Stimulated activated CD8-positive, alpha-beta memory T cell treated with anti-CD3 and anti-CD28 coated beads, Interleukin-2, amount 100 ng/mL, for 48 hours (primary cell): Measurements from ENCODE around the gene BICD1.
"Not testable (repeated sequence)": the region's sequence is repeated elsewhere in the genome, so short reads cannot be mapped to it uniquely, and the experiment has no call there.

Source experiments
- DNase-seq, 2 donors: peaks; one replicate each; pipeline ENCODE4 v3.0.0-alpha.2; 2020; ENCODE audit warnings: low read depth in 2 of 2

The BICD1 gene

DNA sequence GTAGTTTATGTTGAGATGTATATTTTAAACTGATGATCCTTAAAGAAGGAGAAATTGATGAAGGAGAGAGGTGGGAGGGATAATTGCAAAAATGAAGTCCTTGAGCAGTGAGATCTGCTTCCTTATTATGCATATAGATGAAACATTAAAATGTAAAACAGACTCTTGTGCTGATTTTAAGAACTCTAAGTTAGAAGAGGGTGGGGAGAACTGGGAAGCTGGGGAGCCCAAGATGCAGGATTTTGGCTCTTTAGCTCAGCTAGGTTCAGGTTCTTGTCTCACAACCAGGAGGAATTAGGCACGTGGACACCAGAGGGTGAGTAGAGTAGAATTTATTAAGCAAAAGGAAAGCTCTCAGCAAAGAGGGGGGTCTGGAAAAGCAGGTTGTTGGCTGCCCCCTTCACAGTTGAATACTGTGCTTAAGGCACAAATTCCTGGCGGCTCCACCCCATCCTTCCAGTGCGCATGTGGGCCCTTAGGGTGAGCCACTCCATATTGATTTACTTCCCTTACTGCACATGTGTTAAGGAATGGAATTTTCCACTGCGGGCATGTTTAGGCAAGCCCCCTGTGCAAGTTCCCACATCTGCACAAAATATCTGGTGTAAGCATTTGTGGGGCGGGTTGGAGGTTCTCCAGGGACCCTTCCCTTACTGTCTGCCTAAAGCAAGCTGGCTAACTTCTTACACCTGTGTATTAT, 141.9 kb downstream of the BICD1 start:
- DNase-seq: no peak

DNA sequence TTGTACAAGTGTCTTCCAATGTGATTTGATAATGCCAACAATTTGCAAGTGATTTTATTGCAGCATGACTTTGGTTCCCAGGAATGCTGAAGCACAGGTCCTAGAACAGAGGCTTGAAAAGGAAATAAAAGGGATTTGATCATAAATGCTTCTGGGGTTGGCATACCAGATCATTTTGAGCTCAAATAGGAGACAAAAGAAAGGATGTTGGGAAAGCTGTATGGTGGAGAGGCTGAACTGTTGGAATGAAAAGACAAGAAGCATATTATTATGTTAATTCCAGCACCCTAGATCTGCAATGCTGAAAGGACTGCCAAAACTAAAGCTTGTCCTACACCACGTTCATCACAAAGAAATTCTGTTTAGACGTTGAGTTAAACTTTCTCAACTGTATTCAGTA, 143.1 kb downstream of the BICD1 start:
- no peak for DNase-seq

DNA sequence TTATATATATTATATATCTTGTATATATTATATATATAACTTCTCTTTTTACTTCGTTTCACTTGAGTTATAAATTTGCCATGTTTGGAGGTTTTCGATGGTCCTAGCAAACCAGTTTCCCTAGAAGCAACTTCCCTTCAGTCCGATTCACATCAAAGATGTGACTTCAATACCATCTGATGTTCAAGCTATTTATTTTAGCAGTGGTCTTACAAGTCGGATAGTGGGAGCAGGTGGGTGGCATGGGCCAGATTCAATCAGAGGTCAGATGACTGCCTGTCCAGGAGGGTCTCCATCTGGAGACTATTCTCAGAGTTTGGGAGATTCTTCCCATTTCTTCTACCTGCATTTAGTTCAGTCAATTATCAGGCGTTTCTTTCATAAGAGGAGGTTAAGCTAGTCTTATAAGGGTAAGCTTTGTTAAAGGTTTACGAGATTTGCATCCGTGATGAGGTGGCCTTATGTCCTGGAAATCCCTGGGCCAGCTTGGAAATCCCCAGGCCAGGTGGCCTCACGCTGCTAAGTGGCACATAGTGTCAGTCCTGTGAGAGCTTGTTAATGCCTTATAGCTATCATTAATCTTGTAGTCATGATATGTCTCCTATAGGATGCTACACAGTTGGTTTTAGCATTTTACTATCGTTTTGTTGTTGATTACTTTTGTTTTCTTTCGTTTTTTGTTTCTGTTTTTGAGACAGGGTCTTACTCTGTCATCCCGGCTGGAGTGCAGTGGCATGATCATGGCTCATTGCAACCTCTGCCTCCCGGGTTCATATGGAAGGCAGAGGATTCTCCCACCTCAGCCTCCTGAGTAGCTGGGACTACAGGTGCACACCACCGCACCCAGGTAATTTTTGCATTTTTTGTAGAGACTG, 145.8 kb downstream of the BICD1 start:
- no peak for DNase-seq

DNA sequence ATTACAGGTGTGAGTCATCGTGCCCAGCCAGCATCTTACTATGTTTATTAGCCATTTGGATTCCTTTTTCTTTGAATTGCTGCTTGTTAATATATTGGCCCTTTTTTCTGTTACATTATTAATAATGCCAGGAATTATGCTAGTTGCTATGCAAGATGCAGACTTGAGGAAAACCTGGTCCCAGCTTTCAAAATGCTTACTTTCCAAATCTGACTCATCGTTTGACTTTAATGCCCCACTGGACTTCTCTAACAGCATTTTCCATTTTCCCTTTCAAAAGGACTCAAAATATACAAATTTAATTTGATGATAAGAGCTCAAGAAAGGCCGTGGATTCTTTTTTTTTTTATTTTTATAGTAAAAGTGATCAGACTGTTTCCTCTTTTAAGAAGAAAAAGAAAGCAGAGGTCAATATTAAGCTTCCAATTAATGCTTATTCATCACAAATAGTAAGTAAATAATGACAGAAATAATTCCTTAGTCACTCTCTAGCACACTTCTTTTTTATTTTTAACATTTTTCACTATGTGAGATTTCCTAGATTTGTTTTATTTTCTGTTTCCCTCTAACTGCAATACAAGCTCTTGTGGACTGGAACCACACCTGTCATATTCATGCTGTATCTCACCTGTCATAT, 146.6 kb downstream of the BICD1 start:
- no peak for DNase-seq

DNA sequence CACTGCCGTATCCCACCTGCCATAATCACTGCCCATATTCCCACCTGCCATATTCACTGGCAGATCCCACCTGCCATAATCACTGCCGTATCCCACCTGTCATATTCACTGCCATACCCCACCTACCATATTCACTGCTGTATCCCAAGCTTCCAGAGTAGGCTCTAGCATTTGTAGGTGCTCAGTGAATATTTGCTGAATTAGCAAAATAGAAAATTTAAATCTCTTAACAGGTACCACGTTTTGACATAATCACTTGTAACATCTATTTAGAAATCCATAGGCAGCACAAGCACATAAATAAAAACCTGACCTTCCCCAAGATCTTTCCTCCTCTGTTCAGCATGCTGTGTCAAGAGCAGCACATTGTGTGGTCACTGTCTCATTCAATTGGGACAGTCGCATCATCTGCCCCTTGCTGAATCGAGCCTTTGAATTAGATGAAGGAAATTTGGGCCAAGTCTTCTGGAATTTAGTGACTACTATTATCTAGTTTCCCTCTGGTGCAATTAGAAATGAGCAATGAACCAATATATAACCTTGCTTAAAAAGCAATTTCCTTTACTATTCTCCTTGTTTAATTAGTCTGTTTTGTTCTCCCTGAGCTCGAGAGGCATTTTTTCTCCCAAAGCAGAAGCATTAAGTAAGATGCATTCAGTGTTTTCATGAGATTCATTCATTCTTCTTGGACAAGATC, 147.8 kb downstream of the BICD1 start:
- DNase-seq: no peak

DNA sequence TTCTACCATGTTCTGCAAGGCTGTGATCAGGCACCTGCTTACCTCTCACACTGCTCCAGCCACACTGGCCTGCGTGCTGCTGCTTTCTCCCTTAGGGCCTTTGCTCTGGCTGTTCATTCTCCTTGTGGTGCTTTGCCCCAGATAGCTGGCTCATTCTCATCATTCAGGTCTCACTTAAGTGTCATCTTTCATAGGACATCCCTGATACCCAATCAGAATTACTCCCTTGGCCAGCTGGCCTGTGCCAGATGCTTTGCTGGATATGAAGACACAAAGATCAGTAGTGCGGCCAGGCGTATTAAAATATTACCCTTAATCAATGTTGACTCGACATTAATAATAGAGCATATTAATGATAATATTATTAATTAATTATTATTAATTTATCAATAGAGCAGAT, 148.9 kb downstream of the BICD1 start:
- no peak for DNase-seq

DNA sequence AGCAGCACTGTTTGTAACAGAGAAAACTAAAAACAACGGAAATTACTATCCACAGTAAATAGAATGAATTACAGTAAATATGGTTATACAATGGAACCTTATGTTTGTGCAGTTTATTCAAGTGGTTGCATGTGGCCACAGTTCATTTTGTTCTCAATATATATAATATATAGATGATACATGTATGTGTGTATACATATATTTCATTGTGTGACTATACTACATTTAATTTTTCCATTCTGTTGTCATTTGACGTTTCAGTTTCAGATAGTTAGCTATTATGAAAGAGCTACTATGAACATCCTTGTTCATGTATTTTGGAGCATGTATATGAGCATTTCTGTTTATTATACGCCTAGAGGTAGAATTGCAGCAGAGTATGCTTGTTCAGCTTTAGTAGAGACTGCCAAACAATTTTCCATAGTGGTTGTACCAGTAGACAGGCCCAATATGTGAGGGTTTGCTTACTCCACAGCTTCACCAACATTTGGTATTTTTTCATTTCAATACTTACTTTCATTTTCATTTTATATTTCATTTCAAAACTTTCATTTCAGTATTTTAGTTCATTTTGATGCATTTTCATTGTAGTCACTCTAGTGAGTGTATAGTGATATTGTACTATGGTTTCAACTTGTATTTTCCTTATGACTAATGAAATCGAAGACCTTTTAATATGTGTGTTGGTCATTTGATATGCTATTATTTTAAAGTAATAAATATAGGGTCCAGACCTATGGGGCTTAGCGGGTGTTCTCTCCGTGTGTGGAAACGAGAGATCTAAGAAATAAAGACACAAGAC, 151.2 kb downstream of the BICD1 start:
- no peak for DNase-seq

DNA sequence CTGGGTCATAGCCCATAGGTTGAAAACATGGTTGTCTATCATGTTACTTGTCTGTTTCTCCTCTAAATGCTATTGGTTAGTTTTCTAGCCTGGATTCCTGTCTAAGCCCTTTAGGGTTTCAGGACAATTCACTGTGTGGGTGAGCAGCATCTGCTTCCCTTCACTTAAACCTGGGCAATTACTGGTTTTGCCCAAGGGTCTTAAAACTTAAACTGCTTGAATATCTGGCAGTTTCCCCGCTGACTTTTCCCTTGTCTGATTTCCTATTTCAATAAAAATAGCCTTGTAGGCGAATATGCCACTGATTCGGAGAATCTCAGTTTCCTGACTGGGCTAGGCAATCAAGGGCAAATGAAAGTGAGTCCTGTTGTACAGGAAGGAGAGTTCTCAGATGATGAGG, 154.0 kb downstream of the BICD1 start:
- DNase-seq: no peak

DNA sequence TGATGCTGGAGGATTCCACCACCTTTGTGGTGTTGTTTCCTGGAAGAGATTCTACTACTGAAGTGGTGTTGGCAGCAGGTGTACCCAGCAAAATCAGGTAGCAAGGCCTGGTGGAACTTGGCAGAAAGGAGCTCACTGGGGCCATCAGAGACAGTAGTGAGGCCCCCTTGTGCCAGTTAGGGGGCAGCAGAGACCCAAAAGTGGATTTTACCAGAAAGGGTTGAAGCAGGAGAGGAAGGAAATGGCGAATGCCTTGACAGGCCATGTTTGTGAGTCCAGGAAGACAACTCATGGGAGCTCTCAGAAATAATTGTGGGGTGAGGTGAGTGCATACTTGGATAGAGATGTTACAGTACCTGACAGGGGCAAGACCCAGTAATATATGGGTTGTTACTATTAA, 155.0 kb downstream of the BICD1 start:
- DNase-seq: no peak

DNA sequence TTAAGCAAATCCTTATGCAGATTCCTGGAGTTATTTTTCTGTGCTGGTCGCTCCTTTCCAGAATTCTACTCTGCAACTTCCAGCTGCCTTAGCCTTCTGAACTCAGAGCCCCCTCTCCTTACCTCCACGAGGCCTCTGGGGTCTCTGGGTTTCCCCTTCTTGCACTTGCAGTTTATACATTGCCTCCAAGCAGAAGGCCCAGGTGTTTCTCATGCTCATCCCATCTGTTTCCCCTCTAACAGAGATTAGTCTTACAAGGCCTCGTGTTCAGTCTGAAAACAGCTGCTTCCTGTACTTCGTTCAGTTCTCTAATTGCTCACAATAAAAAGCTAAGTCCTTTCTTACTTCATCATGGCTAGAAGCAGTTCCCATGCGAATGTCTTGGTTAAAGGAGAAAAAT, 158.3 kb downstream of the BICD1 start:
- no peak for DNase-seq

DNA sequence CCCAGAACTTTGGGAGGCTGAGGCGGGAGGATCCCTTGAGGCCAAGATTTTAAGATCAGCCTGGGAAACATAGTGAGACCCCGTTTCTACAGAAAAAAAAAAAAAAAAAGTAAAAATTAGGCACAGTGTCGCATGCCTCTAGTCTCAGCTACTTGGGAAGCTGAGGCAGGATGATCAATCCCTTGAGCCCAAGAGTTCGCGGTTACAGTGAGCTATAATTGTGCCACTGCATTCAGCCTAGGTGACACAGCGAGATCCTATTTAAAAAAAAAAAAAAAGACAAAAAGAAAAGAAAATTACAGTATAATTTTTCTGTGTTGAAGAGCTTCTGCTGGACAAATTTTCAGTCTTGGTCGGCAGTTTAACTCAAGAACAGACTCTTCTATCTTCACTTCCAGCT, 158.8 kb downstream of the BICD1 start:
- DNase-seq: no peak

DNA sequence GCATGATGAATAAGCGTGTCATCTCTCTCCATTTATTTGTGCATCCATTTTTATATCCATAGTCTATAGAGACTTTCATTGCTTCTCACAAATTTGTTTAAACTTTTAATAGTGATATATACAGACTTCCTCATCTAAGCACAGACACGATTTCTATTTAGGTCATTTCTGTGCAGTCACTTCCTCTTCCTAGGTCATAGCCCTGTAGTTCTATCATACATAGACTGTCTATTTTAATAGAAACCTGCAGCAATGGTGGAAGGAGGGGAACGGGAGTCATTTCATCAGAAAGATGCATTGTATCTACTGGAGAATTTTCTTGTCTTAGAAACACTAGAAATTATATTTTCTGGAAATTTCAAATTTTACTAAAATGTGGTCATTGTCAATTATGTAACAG, 159.3 kb downstream of the BICD1 start:
- no peak for DNase-seq

DNA sequence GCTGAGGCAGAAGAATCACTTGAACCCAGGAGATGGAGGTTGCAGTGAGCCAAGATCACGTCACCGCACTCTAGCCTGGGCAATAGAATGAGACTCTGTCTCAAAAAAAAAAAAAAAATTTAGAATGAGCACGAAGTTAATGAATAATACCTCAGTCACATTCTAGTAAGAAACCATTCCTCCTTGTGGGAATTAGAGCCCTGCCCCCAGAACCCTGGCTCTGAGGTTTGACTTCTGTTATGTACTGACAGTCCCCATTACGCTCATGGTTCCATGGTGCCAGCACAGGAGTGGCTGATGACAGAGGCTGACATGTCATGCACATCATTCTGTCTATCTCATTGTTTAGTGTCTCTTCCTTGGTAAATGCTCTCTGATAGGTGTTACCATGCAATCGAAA, 160.1 kb downstream of the BICD1 start:
- no peak for DNase-seq

DNA sequence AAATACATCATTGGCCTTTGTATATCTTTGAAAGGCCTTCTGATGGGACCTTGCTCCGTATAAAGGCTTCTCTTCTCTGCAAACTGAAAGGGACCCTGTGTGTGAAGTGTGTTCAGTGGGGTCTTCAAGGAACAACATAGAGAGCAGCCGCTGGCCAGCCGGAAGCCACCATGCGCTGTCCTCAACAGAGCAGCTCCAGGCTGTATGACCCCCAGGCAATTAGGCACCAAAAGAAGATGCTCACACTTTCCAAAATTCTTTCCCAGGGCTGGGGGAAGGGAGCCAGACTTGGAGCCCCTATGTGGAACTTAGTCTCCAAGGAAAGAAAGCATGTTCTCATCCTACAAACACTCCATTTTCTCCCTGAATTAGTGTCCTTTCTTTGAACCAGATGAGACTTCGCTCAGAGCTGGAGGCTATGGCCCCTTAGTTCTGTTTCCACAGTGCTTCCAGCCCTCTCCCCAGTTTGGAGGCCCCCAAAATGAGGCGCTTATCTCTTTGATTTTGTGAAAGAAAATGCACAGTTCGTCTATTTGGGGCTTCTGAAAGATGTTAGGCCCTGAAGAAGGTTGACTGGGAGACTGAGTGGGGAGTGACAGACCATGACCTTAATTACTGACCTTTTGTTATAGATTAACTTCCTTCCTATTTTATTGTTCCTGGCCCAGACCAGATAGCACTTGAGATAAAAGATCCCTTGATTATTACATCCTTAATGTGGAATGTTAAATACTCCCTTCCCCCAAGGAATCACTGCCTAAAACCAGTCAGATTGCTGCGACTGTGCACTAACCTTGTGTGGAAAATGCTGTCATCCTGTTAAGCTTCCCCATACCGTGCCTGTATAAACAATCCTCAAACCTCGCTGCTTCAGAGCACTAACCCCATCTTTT, 164.4 kb downstream of the BICD1 start:
- no peak for DNase-seq

DNA sequence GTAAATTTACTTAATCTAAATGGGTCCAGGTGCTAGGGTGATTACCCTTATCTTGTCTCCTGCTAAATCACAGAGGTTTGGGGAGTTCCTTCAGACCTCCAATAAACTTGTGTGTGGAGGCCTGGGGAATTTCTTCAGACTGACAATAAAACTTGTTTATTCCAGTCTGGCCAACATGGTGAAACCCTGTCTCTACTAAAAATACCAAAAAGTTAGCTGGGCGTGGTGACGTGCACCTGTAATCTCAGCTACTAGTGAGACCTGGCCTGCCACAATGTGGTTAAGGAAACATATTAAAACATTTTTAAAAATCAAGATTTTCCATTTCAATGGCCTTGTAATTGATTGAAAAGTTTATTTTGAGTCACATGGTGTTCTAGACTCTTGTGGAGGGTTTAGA, 165.8 kb downstream of the BICD1 start:
- DNase-seq: no peak

DNA sequence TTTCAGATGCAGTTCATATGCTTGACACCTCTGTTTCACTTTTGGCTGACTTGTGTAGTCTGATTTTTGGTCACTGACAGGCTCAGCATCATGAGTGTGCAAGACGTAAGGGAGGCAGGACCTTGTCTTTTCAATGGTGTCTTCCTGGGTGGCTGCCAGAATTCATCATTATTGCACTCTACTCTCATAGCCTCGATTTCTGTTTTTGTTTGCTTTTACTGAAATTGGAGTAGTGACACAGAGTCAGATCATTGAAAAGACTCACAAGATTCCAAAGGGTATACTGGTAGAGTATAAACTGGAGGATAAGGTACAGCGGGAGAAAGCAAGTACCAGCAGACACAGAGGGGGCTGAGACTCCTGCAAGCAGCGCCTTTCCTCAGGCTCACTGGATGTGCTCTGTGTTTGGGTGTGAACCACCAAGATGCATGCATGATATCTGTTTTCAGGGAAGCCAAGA, 166.4 kb downstream of the BICD1 start:
- DNase-seq: no peak

DNA sequence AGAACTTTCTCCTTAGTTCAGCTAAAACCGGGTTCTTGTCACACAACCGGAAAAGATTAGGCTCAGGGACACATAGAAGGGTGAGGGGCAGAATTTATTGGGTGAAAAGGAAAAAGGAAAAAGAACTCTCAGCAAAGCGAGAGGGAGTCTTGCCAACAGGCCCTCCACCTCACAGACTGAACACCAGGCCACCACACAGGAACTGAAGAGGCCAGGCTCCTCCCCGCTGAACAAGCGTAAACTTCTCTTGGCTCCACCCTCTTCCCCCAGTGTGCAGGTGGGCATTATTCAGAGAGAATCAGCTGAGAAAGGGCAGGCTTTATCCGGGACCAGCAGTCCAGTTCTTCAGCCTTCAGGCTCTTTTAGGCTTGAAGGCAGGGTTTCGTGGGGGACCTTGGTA, 167.1 kb downstream of the BICD1 start:
- DNase-seq: peak; percentile 9 to 37

DNA sequence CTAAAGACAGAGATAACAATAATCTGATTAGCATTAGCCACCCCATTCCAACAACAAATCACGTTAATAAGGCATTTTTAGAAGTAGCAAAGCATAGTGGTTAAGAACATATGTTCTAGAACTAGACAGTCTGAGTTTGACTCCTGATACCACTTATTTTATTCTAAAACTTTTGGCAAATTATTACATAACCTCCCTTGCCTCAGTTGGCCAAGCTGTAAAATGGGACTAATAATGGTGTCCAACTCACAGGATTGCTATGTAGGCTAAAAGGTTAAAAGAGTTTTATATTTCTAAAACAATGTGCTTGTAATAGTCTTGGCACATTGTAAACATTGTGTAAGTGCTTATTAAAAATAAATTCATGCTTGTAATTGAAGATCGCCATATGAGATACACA, 168.0 kb downstream of the BICD1 start:
- no peak for DNase-seq

DNA sequence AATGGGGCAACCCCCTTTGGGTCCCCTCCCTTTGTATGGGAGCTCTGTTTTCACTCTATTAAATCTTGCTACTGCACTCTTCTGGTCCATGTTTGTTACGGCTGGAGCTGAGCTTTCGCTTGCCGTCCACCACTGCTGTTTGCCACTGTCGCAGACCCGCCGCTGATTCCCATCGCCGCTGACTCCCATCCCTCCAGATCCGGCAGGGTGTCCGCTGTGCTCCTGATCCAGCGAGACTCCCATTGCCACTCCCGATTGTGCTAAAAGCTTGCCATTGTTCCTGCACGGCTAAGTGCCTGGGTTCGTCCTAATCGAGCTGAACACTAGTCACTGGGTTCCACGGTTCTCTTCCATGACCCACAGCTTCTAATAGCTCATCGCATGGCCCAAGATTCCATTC, 168.9 kb downstream of the BICD1 start:
- DNase-seq: not testable (repeated sequence)

DNA sequence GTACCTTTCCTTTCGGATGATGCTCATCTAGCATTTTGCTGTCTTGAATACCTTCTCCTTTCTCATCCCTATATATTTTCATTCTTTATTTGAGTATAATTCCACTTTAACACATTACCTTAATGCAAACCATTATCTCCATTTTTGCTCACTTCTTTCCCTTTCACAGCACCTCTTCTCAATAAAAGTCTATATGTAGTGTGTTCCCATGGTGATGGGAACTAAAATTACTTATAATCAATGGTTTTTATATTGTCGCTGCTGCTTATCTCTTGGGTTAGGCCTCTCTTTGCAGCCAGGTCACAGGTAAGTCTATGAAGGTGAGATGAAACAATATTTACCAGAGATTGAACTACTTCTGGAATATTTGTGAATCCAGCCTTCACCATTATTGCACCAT, 171.1 kb downstream of the BICD1 start:
- DNase-seq: no peak
